GM18505 (cell line): ENCODE measurements around the gene ISG20.

ENCODE experiments used
- ATAC-seq: cut with Tn5 transposase; IDR thresholded peaks from one replicate; pipeline ENCODE4 v1.9.1; 2021; ENCODE audit not compliant: unreplicated experiment
- POLR2A ChIP-seq: IDR thresholded peaks from 4 replicates; pipeline ENCODE4 v1.6.1; 2011; ENCODE audit warnings: borderline replicate concordance; ENCODE audit not compliant: insufficient read depth, insufficient read length; ENCODE audit errors: extremely low read depth

The ISG20 gene

GRCh38 chr15:88649753-88650551, 11.1 kb downstream of the ISG20 start:
- no peak for ATAC-seq
- no peak for TF ChIP-seq POLR2A

DNA sequence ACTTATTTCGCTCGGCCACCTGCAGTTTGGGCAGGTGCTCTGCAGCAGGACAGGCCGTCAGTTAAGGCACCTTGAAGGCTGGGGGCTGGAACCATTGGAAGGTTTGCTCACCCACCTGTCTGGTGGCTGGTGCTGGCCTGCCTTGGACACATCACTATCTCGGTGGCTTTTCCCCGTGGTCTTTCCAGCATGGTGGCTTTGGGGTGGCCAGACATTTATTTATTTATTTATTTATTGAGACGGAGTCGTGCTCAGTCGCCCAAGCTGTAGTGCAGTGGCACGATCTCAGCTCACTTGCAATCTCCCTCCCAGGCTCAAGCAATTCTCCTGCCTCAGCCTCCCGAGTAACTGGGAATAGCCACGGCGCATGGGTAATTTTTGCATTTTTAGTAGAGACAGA, 11.7 kb downstream of the ISG20 start:
- TF ChIP-seq POLR2A, result no peak
- no peak for ATAC-seq

DNA sequence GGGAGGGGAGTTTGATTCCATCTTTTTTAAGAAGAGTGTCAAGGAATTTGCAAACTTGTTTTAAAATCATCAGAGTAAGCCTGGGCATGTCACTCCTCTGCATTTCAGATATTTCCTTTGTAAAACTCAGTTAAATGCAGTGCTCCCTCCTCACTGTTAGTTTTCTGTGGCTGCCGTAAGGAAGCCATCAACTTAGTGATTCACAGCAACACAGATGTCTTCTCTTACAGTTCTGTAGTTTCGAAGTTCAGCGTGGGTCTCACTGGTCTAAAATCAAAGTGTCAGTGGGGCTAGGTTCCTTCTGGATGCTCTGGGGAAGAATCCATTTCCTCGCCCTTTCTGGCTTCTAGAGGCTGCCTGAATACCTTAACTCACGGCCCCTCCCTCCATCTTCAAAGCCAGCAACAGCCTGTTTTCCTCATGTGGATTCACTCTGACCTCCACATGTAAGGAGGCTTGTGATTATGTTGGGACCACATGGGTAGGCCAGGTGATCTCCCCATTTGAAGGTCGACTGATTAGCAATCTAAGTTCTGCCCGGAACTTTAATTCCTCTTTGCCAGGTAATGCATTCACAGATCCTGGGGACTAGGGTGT, 12.4 kb downstream of the ISG20 start:
- no peak for TF ChIP-seq POLR2A
- ATAC-seq, result no peak

DNA sequence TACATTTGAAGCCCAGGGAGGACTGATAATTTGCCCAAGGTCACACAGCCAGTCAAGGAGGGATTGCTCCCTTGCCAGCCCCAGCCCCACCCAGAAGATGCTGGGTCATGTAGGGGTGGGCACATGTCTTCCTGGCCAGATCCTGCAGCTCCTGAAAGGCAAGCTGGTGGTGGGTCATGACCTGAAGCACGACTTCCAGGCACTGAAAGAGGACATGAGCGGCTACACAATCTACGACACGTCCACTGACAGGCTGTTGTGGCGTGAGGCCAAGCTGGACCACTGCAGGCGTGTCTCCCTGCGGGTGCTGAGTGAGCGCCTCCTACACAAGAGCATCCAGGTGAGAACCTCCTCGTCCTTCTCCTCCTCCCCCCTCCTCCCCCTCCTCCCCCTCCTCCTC, 13.2 kb downstream of the ISG20 start:
- no peak for ATAC-seq
- no peak for TF ChIP-seq POLR2A

GRCh38 chr15:88652456-88653199, 13.8 kb downstream of the ISG20 start:
- no peak for ATAC-seq
- TF ChIP-seq POLR2A, result no peak

DNA sequence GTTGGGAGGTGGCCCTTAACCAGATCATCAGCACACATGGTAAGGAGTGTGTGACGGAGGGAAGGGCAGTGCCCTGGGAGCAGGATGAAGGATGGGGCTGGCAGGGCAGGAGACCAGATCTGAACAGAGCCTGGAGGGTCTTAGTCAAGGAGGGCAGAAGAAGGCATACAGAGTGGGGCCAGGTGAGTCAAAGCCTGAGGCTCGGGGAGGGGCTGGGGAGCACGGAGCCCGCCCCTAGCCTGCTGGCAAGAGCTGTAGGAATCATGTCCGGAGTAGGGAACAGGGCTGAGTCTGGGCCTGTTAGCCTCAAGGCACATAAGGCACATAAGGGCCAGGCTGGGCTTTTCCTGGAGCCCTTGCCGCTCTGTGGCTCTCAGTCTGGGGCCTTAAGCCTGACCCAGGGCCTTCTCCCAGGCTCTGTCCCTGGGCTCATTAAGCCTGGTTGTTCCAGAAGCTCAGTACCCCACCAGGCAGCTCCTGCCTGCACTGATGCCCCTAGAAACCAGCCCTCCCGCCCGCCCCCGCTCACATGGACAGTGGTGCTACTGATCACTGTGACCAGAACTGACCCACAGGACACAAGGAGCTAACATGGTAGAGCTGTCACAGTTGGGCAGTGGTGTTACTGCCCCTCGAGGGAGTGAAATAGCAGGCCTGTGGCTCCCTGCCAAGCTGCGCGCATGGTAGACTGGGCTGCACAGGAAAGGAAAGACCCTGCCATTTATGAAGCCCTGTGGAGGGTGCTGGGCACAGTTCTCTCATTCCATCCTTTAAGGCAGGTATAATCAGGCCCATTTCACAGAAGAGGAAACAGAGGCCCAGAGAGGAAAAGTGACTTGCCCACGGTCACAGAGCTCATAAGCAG, 14.6 kb downstream of the ISG20 start:
- no peak for TF ChIP-seq POLR2A
- ATAC-seq, result no peak

DNA sequence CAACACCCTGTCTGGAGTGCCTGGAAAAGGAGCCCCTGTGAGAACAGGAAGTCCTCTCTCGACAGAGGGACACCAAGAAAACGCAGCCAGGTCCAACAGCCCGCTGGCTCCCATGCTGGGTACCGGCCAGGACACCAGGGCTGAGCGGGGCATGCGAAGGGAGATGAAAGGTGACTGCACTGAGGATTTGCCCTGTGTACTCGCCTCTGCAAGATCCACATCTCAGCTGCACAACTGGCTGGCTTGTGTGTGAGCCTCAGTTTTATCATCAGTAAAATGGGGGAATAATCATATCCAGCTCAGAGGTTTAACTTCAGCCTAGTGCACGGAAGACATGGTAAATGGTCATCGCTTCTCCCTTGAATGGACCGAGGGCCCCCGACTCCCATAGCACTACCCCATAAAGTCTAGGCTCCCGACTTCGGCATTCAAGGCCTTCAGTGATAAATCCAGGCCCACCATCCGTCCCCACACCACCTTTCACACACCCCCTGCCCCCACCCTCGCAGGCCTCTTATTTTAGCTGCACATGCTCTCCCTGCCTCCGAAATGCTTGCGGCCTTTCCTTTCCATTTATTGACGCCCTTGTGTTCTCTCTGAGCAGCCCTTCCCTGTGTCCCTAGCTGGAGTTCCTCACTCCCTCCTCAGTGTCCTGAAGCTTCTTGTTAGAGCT, 15.8 kb downstream of the ISG20 start:
- no peak for TF ChIP-seq POLR2A
- ATAC-seq, result no peak

GRCh38 chr15:88655103-88655553, 16.3 kb downstream of the ISG20 start:
- no peak for TF ChIP-seq POLR2A
- ATAC-seq, result no peak

GRCh38 chr15:88655800-88656488, 17.1 kb downstream of the ISG20 start:
- no peak for TF ChIP-seq POLR2A
- ATAC-seq, result no peak

DNA sequence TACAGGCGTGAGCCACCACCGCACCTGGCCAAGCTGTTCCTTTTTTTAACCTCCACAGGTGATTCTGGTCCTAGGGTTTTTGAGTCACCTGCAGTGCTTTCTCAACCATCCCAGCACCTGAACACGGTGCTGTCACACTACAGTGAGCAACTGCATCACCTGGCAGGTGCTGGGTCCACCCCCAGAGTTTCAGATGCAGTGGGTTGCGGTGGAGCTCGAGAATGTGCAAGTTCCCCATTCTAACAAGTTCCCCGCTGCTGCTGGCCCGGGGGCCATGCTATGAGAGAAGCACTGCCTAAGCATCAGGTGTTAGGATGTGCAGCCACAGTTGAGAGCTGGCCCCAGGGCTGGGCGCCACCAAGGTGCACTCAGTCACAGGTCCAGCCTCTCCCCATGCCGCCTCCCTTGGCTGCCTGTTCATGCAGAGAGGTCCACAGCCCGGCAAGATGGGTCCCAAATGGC, 18.0 kb downstream of the ISG20 start:
- no peak for TF ChIP-seq POLR2A
- ATAC-seq, result peak; percentile 89

GRCh38 chr15:88657326-88658069, 18.7 kb downstream of the ISG20 start:
- no peak for TF ChIP-seq POLR2A
- no peak for ATAC-seq
